HG03469 (cell line): Measurements from ENCODE around the gene CAMSAP3.

Source experiments
- ATAC-seq: cut with Tn5 transposase; IDR thresholded peaks from one replicate; pipeline ENCODE4 v1.9.1; 2021; ENCODE audit warnings: mild to moderate bottlenecking, moderate library complexity, moderate number of reproducible peaks; ENCODE audit not compliant: unreplicated experiment

The CAMSAP3 gene

DNA sequence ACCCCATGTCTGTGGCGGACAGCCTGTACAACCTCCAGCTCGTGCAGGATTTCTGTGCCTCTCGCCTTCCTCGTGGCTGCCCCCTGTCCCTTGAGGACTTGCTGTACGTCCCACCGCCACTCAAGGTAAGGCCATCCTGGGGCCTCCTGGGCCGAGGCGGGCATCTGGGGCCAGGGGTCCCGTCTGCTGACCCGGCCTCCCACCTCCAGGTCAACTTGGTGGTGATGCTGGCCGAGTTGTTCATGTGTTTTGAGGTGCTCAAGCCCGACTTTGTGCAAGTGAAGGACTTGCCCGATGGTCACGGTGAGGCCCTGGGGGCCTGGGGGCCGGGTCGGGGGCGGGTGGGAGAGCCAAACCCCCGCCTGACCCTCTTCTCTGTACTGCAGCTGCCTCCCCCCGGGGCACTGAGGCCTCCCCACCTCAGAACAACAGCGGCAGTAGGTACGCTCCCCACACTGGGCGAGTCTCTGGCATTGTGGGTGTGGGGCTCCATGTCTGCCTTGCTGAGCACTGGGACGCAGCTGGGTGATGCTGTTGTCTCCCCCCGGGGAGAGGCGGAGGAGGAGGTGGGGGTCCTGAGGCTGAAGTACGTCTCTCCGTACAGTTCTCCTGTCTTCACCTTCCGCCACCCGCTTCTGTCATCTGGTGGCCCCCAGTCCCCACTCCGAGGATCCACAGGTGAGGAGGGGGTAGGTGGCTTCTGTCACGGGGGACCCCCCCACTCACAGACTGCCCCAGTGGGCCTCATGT is 15.0 kb downstream of the CAMSAP3 start:
- no peak for ATAC-seq

DNA sequence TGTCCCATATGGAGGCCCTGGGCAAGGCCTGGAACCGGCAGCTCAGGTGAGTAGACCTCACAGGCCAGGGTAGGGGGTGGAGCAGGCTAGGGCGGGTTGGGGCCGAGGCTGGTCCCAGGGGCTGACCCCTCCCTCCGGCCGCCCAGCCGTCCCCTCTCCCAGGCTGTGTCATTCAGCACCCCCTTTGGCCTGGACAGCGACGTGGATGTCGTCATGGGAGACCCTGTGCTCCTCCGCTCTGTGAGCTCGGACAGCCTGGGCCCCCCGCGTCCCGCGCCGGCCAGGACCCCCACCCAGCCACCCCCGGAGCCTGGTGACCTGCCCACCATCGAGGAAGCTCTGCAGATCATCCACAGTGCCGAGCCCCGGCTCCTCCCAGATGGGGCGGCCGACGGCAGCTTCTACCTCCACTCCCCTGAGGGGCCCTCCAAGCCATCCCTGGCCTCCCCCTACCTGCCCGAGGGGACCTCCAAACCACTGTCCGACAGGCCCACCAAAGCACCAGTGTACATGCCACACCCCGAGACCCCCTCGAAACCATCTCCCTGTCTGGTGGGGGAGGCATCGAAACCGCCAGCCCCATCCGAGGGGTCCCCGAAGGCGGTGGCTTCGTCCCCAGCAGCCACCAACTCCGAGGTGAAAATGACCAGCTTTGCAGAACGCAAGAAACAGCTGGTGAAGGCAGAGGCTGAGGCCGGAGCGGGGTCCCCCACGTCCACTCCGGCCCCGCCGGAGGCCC is 16.0 kb downstream of the CAMSAP3 start:
- ATAC-seq: no peak

GRCh38 chr19:7612282-7613274 is 16.9 kb downstream of the CAMSAP3 start:
- no peak for ATAC-seq

- ATAC-seq: no peak
Observed at GRCh38 chr19:7614859-7615741, 19.4 kb downstream of the CAMSAP3 start.

- ATAC-seq: no peak
Observed at GRCh38 chr19:7617172-7617571, 21.5 kb downstream of the CAMSAP3 start.

DNA sequence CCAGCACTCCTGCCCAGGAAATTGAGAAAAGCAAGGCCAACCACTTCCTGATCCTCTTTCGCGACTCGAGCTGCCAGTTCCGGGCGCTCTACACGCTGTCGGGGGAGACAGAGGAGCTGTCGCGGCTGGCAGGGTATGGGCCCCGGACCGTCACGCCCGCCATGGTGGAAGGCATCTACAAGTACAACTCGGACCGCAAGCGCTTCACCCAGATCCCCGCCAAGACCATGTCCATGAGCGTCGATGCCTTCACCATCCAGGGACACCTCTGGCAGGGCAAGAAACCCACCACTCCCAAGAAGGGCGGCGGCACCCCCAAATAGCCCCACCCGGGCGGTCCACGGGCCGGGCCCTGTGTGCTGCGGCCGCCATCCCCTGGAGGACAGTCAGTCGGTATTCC is 22.1 kb downstream of the CAMSAP3 start:
- no peak for ATAC-seq

DNA sequence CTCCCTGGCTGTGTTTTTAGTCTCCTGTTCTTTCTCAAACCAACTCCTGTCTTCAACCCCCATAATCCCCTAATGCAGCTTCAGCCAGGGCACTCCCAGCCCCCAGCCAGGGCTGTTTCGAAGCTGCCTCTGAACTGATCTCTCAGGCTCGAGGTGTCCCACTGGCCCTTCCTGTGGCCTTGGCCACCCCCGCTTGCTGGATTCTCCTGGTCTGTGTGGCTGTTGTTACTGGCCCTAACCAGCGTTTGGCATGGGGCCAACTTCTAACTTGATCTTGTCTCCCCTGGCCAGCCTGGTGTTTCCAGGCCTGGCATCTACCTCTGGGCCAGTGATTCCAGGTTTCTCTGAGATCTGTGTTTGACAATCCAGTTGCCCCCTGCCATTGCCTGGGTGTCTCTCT is 22.7 kb downstream of the CAMSAP3 start:
- no peak for ATAC-seq

DNA sequence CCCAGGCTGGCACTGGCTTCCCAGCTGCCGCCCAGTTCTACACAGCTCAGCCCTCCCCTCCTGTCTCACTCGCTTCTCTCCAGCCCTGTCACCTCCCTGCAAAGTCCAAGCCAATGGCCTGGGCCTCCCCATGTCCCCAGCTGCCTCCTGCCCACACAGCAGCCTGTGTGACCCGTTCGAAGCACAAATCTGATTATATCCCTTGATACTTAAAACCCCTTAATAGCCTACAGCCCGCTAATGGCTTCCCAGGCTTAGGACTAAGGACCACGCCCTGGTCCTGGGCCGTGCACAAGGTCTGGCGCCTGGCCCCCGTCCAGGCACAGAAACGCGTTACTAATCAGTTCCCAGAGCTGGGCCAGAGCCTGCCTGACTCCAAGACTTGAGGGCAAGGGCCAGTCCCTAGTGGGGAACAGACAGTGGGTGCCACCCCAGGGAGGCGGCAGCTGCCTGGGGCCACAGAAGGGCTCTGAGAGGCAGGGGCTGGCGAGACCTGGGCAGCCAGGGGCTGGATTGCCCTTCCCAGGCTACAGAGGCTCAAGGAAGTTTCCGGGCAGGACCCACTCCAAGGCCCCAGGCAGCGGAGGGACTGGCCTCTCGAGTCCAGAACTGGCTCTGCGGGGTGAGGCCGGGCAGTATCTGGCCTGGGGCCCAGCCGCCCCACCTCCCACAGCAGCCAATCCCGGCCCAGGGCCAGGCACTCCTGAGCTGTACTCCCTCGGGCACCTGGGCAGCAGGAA is 23.3 kb downstream of the CAMSAP3 start:
- ATAC-seq: no peak

- ATAC-seq: no peak
Observed at GRCh38 chr19:7619671-7620441, 24.2 kb downstream of the CAMSAP3 start.

DNA sequence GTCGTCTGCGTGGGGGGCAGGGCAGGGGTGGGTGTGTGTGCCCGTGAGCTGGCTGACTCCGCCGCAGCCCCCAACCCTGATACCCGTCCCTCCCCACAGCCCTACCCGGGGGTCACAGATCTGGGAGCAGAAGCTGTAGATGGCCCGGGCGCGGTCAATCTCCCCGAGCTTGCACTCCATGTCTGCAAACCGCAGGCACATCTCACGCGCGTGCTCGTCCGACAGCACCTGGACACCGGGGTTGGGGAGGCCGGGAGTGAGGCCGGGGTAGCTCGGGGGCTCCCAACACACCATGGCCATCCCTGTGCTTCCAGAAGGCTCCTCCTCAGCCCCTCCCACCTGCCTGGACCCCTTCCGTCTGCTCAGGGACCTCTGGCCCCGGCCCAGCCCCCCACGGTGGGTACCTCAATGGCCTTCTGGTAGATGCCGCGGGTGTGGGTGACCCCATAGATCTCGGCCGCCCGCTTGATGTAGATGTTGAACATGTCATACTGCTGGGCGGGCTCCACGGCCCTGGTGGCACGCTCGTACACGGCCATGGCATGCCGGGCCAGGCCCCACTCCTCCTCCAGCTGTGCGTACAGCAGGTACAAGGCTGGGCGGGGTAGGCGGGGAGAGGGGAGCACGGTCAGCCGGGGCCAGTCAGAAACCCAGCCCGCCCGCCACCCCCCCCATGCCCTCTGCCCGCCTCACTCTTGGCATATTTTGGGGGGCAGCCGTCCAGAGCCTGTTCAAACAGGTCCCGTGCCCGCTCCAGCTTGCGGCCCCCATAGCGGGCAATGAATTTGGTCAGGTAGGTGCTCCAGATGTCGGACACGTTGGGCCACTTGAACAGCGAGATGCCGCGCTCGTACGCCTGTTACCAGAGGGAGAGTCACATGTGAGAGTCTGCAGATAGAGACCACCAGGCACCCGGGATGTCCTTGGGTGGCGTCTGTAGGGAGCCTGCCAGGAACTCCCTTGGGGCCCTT is 25.1 kb downstream of the CAMSAP3 start:
- no peak for ATAC-seq

DNA sequence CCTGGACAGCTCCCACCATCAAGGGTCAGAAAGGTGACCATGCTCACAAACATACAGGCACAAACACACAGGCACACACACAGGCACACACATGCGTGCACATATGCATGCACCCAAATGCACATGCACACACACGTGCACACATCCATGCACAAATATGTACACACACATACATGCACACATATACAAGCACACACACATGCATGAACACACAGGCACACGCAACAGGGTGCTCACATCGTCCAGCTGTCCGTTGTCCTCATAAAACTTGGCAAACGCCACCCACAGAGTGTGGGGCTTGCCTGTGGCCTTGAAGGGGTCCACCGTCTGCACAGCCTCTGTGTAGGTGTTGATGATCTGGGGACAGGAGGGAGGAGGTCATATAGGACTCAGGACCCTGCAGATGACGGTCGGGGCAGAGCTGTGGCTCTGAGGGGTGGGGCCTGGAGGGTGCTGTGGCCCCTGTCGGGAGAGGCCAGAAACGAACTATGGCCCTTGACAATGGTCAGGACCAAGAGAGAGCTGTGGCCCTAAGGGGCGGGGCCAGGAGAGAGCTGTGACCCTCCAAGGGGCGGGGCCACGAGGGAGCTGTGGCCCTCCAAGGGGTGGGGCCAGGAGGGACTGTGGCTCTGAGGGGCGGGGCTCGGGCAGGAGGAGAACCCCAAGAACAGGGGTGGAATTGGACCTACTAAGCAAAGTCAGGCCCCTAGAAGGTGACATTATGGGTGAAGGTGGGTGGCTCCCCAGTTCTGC is 27.4 kb downstream of the CAMSAP3 start:
- no peak for ATAC-seq

- ATAC-seq: no peak
Observed at GRCh38 chr19:7623725-7624603, 28.3 kb downstream of the CAMSAP3 start.

- no peak for ATAC-seq
Observed at GRCh38 chr19:7624810-7625209, 29.1 kb downstream of the CAMSAP3 start.

GRCh38 chr19:7625763-7626372 is 30.2 kb downstream of the CAMSAP3 start:
- ATAC-seq: no peak

DNA sequence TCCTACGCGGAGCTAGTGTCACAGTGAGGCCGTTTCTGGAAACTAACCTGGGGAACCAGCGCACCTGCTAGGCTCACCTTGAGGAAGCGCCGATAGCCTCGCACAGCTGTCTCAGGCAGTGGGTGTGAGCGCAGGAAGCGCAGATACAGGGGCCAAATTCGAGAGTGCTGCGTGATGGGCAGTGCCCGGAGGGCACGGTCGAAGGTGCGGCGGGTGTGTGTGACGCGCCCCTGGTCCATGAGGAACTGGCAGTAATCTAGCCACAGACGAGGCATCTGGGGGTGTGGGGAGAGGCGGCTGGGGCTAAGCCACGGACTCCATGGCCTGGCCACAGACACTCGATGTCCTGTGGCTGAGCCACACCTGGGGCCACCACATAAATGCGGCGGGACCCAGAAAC is 31.5 kb downstream of the CAMSAP3 start:
- ATAC-seq: no peak
